IMR-90 (cell line): ENCODE results near the gene CTR9. TPM values are rescaled to one million over a fixed set of nuclear protein-coding genes. Genes with fewer than 3 reads are reported as not detected.

Experiments
- ATAC-seq: fragments of 200-7000 bp; cut with Tn5 transposase; 2 replicates; pipeline ENCODE4 v1.9.1; 2020; ENCODE audit warnings: low read depth, mild to moderate bottlenecking, moderate library complexity
- BruUV-seq: library from RNA; stranded (reverse); fragments of 400-500 nt; replicated peaks from 2 replicates; lab custom pipeline; 2021; lab: Mats Ljungman, UMichigan
- CTCF ChIA-PET: fragments of 300-600 bp; formaldehyde crosslinking; extraction: SDS; loops from one replicate; lab custom pipeline; 2021; ENCODE audit warnings: antibody characterized with exemption; lab: Yijun Ruan, JAX
- POLR2A ChIA-PET: fragments of 300-600 bp; sonication (Branson Sonifier 250); formaldehyde crosslinking; loops from one replicate; lab custom pipeline; 2022; ENCODE audit warnings: antibody characterized with exemption; ENCODE audit not compliant: unreplicated experiment; lab: Charles Lee
- DNase-seq: peaks from one replicate; pipeline ENCODE4 v3.0.0; 2013
- H2AFZ ChIP-seq: replicated peaks from 2 replicates; pipeline ENCODE3; 2013; ENCODE audit warnings: low read length, mild to moderate bottlenecking; ENCODE audit not compliant: poor library complexity
- H2AK5ac ChIP-seq: 2 replicates; pipeline ENCODE4 v1.6.1; 2013; ENCODE audit warnings: low read depth, low read length, inconsistent platforms
- H2AK9ac ChIP-seq: replicated peaks from 2 replicates; pipeline ENCODE3; 2013; ENCODE audit warnings: mild to moderate bottlenecking, low read depth, low read length, moderate library complexity; ENCODE audit not compliant: poor library complexity
- H2BK120ac ChIP-seq: 2 replicates; pipeline ENCODE4 v1.6.1; 2013; ENCODE audit warnings: low read depth, low read length, inconsistent platforms
- H2BK15ac ChIP-seq: 3 replicates; pipeline ENCODE4 v1.6.1; 2013; ENCODE audit warnings: low read depth, low read length, inconsistent platforms
- H2BK20ac ChIP-seq: 2 replicates; pipeline ENCODE4 v1.6.1; 2013; ENCODE audit warnings: low read depth, mild to moderate bottlenecking, inconsistent platforms, low read length, moderate library complexity
- H2BK5ac ChIP-seq: 2 replicates; pipeline ENCODE4 v1.6.1; 2013; ENCODE audit warnings: mild to moderate bottlenecking, low read depth, low read length, inconsistent platforms; ENCODE audit not compliant: poor library complexity, severe bottlenecking
- H3K14ac ChIP-seq: replicated peaks from 2 replicates; pipeline ENCODE4 v1.6.1; 2013; ENCODE audit warnings: low read depth, low read length, inconsistent platforms
- H3K18ac ChIP-seq: 2 replicates; pipeline ENCODE4 v1.6.1; 2013; ENCODE audit warnings: low read depth, low read length, control low read depth
- H3K23ac ChIP-seq: 2 replicates; pipeline ENCODE4 v1.6.1; 2013; ENCODE audit warnings: low read depth, low read length, inconsistent platforms
- H3K27ac ChIP-seq: 2 replicates; pipeline ENCODE4 v1.5.1; 2013; ENCODE audit warnings: mild to moderate bottlenecking, control low read depth, low read length; ENCODE audit not compliant: insufficient read depth
- H3K27me3 ChIP-seq: 2 replicates; pipeline ENCODE4 v1.6.1; 2013; ENCODE audit warnings: low read length; ENCODE audit not compliant: control insufficient read depth, insufficient read depth
- H3K36me3 ChIP-seq: 2 replicates; pipeline ENCODE4 v1.6.1; 2013; ENCODE audit warnings: low read length, mixed read lengths; ENCODE audit not compliant: control insufficient read depth, insufficient read depth
- H3K4ac ChIP-seq: 2 replicates; pipeline ENCODE4 v1.6.1; 2013; ENCODE audit warnings: low read depth, low read length, inconsistent platforms
- H3K4me1 ChIP-seq: 2 replicates; pipeline ENCODE4 v1.6.1; 2013; ENCODE audit warnings: low read length, mixed read lengths; ENCODE audit not compliant: control insufficient read depth, insufficient read depth
- H3K4me2 ChIP-seq: 2 replicates; pipeline ENCODE4 v1.6.1; 2013; ENCODE audit warnings: low read depth, mild to moderate bottlenecking, control low read depth, low read length, moderate library complexity
- H3K4me3 ChIP-seq: 2 replicates; pipeline ENCODE4 v1.5.1; 2013; ENCODE audit warnings: low read depth, mild to moderate bottlenecking, control low read depth, low read length, moderate library complexity; ENCODE audit not compliant: insufficient read depth
- H3K56ac ChIP-seq: 2 replicates; pipeline ENCODE4 v1.6.1; 2013; ENCODE audit warnings: low read length, inconsistent platforms; ENCODE audit not compliant: insufficient read depth; ENCODE audit errors: extremely low read depth
- H3K79me1 ChIP-seq, 2 experiments: 2 replicates each; pipeline ENCODE4 v1.6.1; 2013; ENCODE audit warnings: low read length in 2 of 2, inconsistent platforms in 1 of 2, low read depth in 1 of 2
- H3K9ac ChIP-seq: 2 replicates; pipeline ENCODE4 v1.6.1; 2013; ENCODE audit warnings: low read depth, low read length, control low read depth
- H3K9me1 ChIP-seq: 2 replicates; pipeline ENCODE4 v1.6.1; 2013; ENCODE audit warnings: low read length, inconsistent platforms; ENCODE audit not compliant: insufficient read depth
- H3K9me3 ChIP-seq: 2 replicates; pipeline ENCODE4 v1.6.1; 2013; ENCODE audit warnings: low read length; ENCODE audit not compliant: control insufficient read depth, insufficient read depth
- H4K20me1 ChIP-seq: 2 replicates; pipeline ENCODE4 v1.6.1; 2013; ENCODE audit warnings: low read length, inconsistent platforms; ENCODE audit not compliant: insufficient read depth
- H4K5ac ChIP-seq: 2 replicates; pipeline ENCODE4 v1.6.1; 2013; ENCODE audit warnings: mild to moderate bottlenecking, low read depth, low read length, control low read depth
- H4K8ac ChIP-seq, 2 experiments: 2 replicates each; pipeline ENCODE4 v1.6.1; 2013; ENCODE audit warnings: low read depth in 2 of 2, low read length in 2 of 2, control low read depth in 1 of 2, inconsistent platforms in 1 of 2
- H4K91ac ChIP-seq: 2 replicates; pipeline ENCODE4 v1.6.1; 2013; ENCODE audit warnings: low read depth, low read length, inconsistent platforms; ENCODE audit not compliant: insufficient read depth
- CEBPB ChIP-seq: IDR thresholded peaks from 2 replicates; pipeline ENCODE4 v1.6.1; 2012; ENCODE audit warnings: low read depth, low read length, improper control_type of control experiment
- CHD1 ChIP-seq: IDR thresholded peaks from 2 replicates; pipeline ENCODE4 v1.6.1; 2012; ENCODE audit warnings: low read depth, low read length, improper control_type of control experiment
- CTCF ChIP-seq: conservative IDR thresholded peaks from 2 replicates; pipeline ENCODE4 v1.5.1; 2012; ENCODE audit warnings: mild to moderate bottlenecking, low read depth, low read length, improper control_type of control experiment
- ELK1 ChIP-seq: fragments of 150-350 bp; IDR thresholded peaks from 2 replicates; pipeline ENCODE4 v1.6.1; 2016; ENCODE audit warnings: low read depth, mild to moderate bottlenecking, low read length, moderate library complexity, borderline replicate concordance
- FOS ChIP-seq: fragments of 150-350 bp; IDR thresholded peaks from 2 replicates; pipeline ENCODE4 v1.6.1; 2016; ENCODE audit warnings: low read depth, low read length
- MAFK ChIP-seq: IDR thresholded peaks from 2 replicates; pipeline ENCODE4 v1.6.1; 2012; ENCODE audit warnings: low read depth, low read length, improper control_type of control experiment
- MXI1 ChIP-seq: IDR thresholded peaks from 2 replicates; pipeline ENCODE4 v1.6.1; 2012; ENCODE audit warnings: low read depth, mild to moderate bottlenecking, low read length, moderate library complexity, borderline replicate concordance
- NFE2L2 ChIP-seq: fragments of 150-350 bp; IDR thresholded peaks from 2 replicates; pipeline ENCODE4 v1.6.1; 2016; ENCODE audit warnings: low read depth, mild to moderate bottlenecking, low read length
- POLR2A ChIP-seq: IDR thresholded peaks from 2 replicates; pipeline ENCODE4 v1.6.1; 2012; ENCODE audit warnings: mild to moderate bottlenecking, low read depth, low read length
- RAD21 ChIP-seq: IDR thresholded peaks from 2 replicates; pipeline ENCODE4 v1.6.1; 2012; ENCODE audit warnings: low read length, improper control_type of control experiment
- RCOR1 ChIP-seq: IDR thresholded peaks from 2 replicates; pipeline ENCODE4 v1.6.1; 2012; ENCODE audit warnings: mild to moderate bottlenecking, low read length, improper control_type of control experiment; ENCODE audit not compliant: insufficient replicate concordance
- RFX5 ChIP-seq: IDR thresholded peaks from 2 replicates; pipeline ENCODE4 v1.8.0; 2012; ENCODE audit warnings: low read depth, mild to moderate bottlenecking, low read length, moderate library complexity
- SMC3 ChIP-seq: fragments of 150-350 bp; IDR thresholded peaks from 2 replicates; pipeline ENCODE4 v1.6.1; 2016; ENCODE audit warnings: low read depth, mild to moderate bottlenecking, antibody characterized with exemption, low read length, moderate library complexity
- USF2 ChIP-seq: fragments of 150-350 bp; IDR thresholded peaks from 2 replicates; pipeline ENCODE4 v1.6.1; 2017; ENCODE audit warnings: mild to moderate bottlenecking, antibody characterized with exemption, low read length, low read depth
- dilution Hi-C: fragments of 300-500 bp; cut with HindIII; formaldehyde crosslinking; loops from one replicate; pipeline ENCODE4 v1.14.3; 2018; ENCODE audit warnings: low sequenced_read_pairs; ENCODE audit not compliant: unreplicated experiment
- in situ Hi-C: fragments of 300-500 bp; cut with MboI; formaldehyde crosslinking; loops from 3 replicates; pipeline ENCODE4 v1.14.3; 2019; ENCODE audit warnings: low sequenced_read_pairs, inconsistent platforms, mixed read lengths
- intact Hi-C: fragments of 100-400 bp; cut with micrococcal nuclease; formaldehyde crosslinking; loops from 2 replicates; pipeline ENCODE4 v1.10.0; 2022
- polyA plus RNA-seq, 3 experiments: library from polyadenylated mRNA; depleted of rRNA; stranded (reverse); fragments of >200 nt; gene quantifications; 2 replicates each; pipeline ENCODE4 v1.2.3, GENCODE V29; 2012; ENCODE audit warnings: low replicate concordance in 1 of 3
- total RNA-seq: library from RNA; depleted of rRNA; stranded (reverse); fragments of >200 nt; gene quantifications from 2 replicates; pipeline ENCODE4 v1.2.3, GENCODE V29; 2012

CTR9 gene
- total and polyA plus RNA-seq, 2 of the 4 experiments (the other 2 are of a cell fraction), result 16.8 to 37.1 TPM

- TF ChIP-seq CEBPB, result no peak
- no peak for TF ChIP-seq NFE2L2
- TF ChIP-seq RAD21, result no peak
- no peak for TF ChIP-seq POLR2A
- no peak for TF ChIP-seq ELK1
- no peak for TF ChIP-seq USF2
- no peak for TF ChIP-seq CHD1
- TF ChIP-seq RCOR1, result no peak
- no peak for TF ChIP-seq MAFK
- TF ChIP-seq FOS, result no peak
- TF ChIP-seq MXI1, result no peak
- TF ChIP-seq SMC3, result no peak
- TF ChIP-seq RFX5, result no peak
- TF ChIP-seq CTCF, result no peak
- Histone ChIP-seq H2AK5ac (no peak overlapping the region), H3K23ac (no peak overlapping the region), H3K27me3 (no peaks in the 10 kb centered on the region), H4K5ac (no peak overlapping the region), H3K9ac (no peak overlapping the region), H2BK120ac (no peak overlapping the region), H3K4me3 (no peak overlapping the region), H3K4me1 (no peaks in the 10 kb centered on the region; the same call in 1 of the 2 replicates), H2BK5ac (no peak overlapping the region), H2AK9ac (no peak overlapping the region), H4K91ac (no peak overlapping the region), H4K8ac (no peak overlapping the region), H3K4ac (no peak overlapping the region), H3K14ac (no peak overlapping the region), H4K20me1 (no peaks in the 10 kb centered on the region), H3K36me3 (no peaks in the 10 kb centered on the region), H3K56ac (no peak overlapping the region), H3K9me1 (peaks cover 6% of the 10 kb centered on the region; the same call in 1 of the 2 replicates), H3K27ac (no peak overlapping the region), H3K9me3 (no peaks in the 10 kb centered on the region), H2AFZ (no peak overlapping the region), H3K79me1 (peaks cover 0 to 5% of the 10 kb centered on the region in 2 experiments; a peak in 1 of 4 replicates), H3K18ac (no peak overlapping the region), H2BK15ac (no peak overlapping the region), H3K4me2 (no peak overlapping the region), H2BK20ac (no peak overlapping the region)
- CTCF ChIA-PET, result interaction anchor here (0.5 kb wide), 1 partner anchor 264 kb away, joined by 3 read pairs; no protein-coding TSS in a partner anchor
- ATAC-seq, result no peak
- BruUV-seq, result no TSS peak
- POLR2A ChIA-PET, result no interaction called here
- dilution Hi-C loops (no loop called here), in situ Hi-C loops (no loop called here), intact Hi-C loops (no loop called here)
- no peak for DNase-seq
Measured at GRCh38 chr11:10813945-10814344, 62.9 kb downstream of the CTR9 start.
